Transverse colon (tissue), 4 donors: Measurements from ENCODE around the gene RPL19. TPM values are rescaled to one million over a fixed set of nuclear protein-coding genes. Genes with fewer than 3 reads are reported as not detected.

ENCODE experiments used
- DNase-seq: peaks from one replicate; pipeline ENCODE4 v3.0.0-alpha.2; 2019
- H3K27ac ChIP-seq, 4 donors: fragments of 200-600 bp; sonication (generic); 2 replicates each; pipeline ENCODE4 v1.5.1; 2016 to 2018; ENCODE audit warnings: inconsistent platforms in 4 of 4
- H3K27me3 ChIP-seq: fragments of 200-600 bp; sonication (generic); 2 replicates; pipeline ENCODE4 v1.5.1; 2017; ENCODE audit warnings: inconsistent platforms
- H3K36me3 ChIP-seq, 4 donors: fragments of 200-600 bp; sonication (generic); 2 replicates each; pipeline ENCODE4 v1.5.1; 2017 to 2019; ENCODE audit warnings: inconsistent platforms in 4 of 4
- H3K4me1 ChIP-seq, 4 donors: fragments of 200-600 bp; sonication (generic); 2 replicates each; pipeline ENCODE4 v1.5.1; 2017 to 2020; ENCODE audit warnings: inconsistent platforms in 4 of 4
- H3K4me3 ChIP-seq, 4 donors: fragments of 200-600 bp; sonication (generic); 1 replicate in 1 of 4; 2 replicates in 3 of 4; pipeline versions ENCODE4 v1.5.1 to v1.6.1; 2017 to 2019; ENCODE audit warnings: inconsistent platforms in 4 of 4
- H3K9me3 ChIP-seq, 2 donors: fragments of 200-600 bp; sonication (generic); 2 replicates each; pipeline ENCODE4 v1.5.1; 2017 to 2019; ENCODE audit warnings: inconsistent platforms in 2 of 2
- EP300 ChIP-seq: sonication (generic); formaldehyde crosslinking; IDR thresholded peaks from one replicate; pipeline ENCODE4 v1.6.1; 2017; ENCODE audit warnings: antibody characterized with exemption, low read depth
- POLR2A ChIP-seq: fragments of 450-650 bp; IDR thresholded peaks from one replicate; pipeline ENCODE4 v1.6.1; 2016; ENCODE audit warnings: antibody characterized with exemption, mild to moderate bottlenecking, moderate library complexity
- POLR2AphosphoS5 ChIP-seq, 3 donors: sonication (generic); formaldehyde crosslinking; IDR thresholded peaks; one replicate each; pipeline ENCODE4 v1.6.1; 2016; ENCODE audit warnings: antibody characterized with exemption in 3 of 3
- WGBS, 2 donors: methylation state at CpG; one replicate each; pipeline ENCODE4 v1.1.5; 2018; ENCODE audit warnings: low coverage in 1 of 2; 5-methylcytosine and 5-hydroxymethylcytosine counted together
- in situ Hi-C, 4 donors: fragments of 200-750 bp; cut with MboI; loops; one replicate each; pipeline versions ENCODE4 v1.15.0 to v1.15.1; 2017; ENCODE audit warnings: low sequenced_read_pairs in 3 of 4, low pct_ligation_motif_present in 1 of 4, low pct_unique_long_range_greater_than_20kb in 1 of 4
- intact Hi-C: fragments of 100-400 bp; cut with DNase I; formaldehyde crosslinking; loops from one replicate; pipeline ENCODE4 v1.15.1; 2023; ENCODE audit warnings: low total_unique reads
- total RNA-seq, 4 donors: library from RNA; depleted of rRNA; stranded (reverse); fragments of >200 nt; gene quantifications; one replicate each; pipeline ENCODE4 v1.1.0, GENCODE V29; 2016
- TF ChIP-seq, protein P1 (sequence below), 5 experiments: fragments of 200-600 bp in 3 of 5; fragments of 450-650 bp in 2 of 5; sonication (generic) in 3 of 5; IDR thresholded peaks; 1 replicate in 2 of 5; 2 replicates in 3 of 5; pipeline ENCODE4 v1.5.1; 2016 to 2017; ENCODE audit warnings: antibody characterized with exemption in 5 of 5, inconsistent platforms in 3 of 5, mild to moderate bottlenecking in 2 of 5, moderate library complexity in 1 of 5

The RPL19 gene
- total RNA-seq, 4 donors from 2014 or later, result 1,146 to 2,715 (median 2,002) TPM

DNA sequence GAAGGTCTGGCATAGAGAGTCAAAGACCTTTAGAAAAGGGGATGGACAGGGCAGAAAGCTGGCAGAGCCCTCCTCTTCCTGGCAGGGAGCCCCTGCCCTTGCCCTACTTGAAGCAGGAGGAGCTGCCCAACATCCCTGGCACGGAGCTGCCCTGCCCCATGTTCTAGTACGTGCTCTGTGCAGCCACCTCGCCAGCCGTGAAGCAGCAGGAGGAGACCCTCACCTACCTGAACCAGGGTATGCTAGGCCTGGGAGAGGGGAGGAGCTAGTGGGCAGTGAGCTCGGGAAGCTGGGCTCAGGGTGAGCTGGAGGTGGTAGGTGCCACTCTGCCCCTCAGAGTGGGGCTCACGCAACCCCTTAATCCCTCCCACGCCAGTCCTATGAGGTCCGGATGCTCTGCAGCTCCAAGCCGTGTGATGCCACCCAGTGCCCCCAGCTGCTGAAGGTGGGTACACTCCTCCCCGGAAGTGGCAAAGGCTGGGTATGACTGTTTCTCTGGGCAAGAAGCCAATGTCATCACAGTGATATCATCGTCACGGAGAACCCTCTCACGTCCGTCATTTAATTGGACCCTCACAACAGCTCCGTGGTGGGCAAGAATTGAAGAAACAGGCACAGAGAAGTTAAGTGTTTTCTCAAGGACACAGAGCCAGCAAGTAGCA is 38.4 kb downstream of the RPL19 start:
- intact Hi-C loops, result no loop called here
- Histone ChIP-seq H3K27me3 (peaks cover 10% of the 10 kb centered on the region), H3K27ac (no peak overlapping the region), H3K36me3 (no peaks in the 10 kb centered on the region), H3K4me1 (peaks cover 0 to 10% (median 0%) of the 10 kb centered on the region in 4 donors), H3K4me3 (no peak overlapping the region), H3K9me3 (no peaks in the 10 kb centered on the region)
- in situ Hi-C loops, result loop anchor here in 1 of 4 donors (10.0 kb wide), 1 partner anchor 64 kb away; no protein-coding TSS in a partner anchor
- peak; percentile 64 for DNase-seq
- TF ChIP-seq, protein P1, sequence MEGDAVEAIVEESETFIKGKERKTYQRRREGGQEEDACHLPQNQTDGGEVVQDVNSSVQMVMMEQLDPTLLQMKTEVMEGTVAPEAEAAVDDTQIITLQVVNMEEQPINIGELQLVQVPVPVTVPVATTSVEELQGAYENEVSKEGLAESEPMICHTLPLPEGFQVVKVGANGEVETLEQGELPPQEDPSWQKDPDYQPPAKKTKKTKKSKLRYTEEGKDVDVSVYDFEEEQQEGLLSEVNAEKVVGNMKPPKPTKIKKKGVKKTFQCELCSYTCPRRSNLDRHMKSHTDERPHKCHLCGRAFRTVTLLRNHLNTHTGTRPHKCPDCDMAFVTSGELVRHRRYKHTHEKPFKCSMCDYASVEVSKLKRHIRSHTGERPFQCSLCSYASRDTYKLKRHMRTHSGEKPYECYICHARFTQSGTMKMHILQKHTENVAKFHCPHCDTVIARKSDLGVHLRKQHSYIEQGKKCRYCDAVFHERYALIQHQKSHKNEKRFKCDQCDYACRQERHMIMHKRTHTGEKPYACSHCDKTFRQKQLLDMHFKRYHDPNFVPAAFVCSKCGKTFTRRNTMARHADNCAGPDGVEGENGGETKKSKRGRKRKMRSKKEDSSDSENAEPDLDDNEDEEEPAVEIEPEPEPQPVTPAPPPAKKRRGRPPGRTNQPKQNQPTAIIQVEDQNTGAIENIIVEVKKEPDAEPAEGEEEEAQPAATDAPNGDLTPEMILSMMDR (IDR thresholded peaks at IDR 0.05), result no peak
- TF ChIP-seq POLR2AphosphoS5 (IDR thresholded peaks at IDR 0.05), result peak in 1 of 3 donors; percentile 14
- 26% methylated on average over 15 of the region's 15 CpGs; no CpG with 5 or more reads in 1 of the 2 donors for WGBS, 2 donors

- TF ChIP-seq POLR2AphosphoS5 (IDR thresholded peaks at IDR 0.05), result no peak
- TF ChIP-seq EP300, result no peak
- TF ChIP-seq, protein P1 (IDR thresholded peaks at IDR 0.05), result peak; percentile 58 to 73 (median 60)
- no peak for TF ChIP-seq POLR2A
- in situ Hi-C loops, result loop anchor here in 1 of 4 donors (10.0 kb wide), 1 partner anchor 65 kb away; no protein-coding TSS in a partner anchor
- peak; percentile 81 for DNase-seq
- WGBS, 2 donors, result 22 to 73% methylated on average over 2 to 16 of the region's 16 CpGs
- intact Hi-C loops, result loop anchor here (5.0 kb wide), 1 partner anchor 32 kb away; no protein-coding TSS in a partner anchor
- Histone ChIP-seq H3K36me3 (no peaks in the 10 kb centered on the region), H3K27ac (no peak overlapping the region), H3K4me1 (peaks cover 0 to 14% (median 0%) of the 10 kb centered on the region in 4 donors), H3K27me3 (peaks cover 12% of the 10 kb centered on the region), H3K9me3 (no peaks in the 10 kb centered on the region), H3K4me3 (no peak overlapping the region)
These were observed 39.7 kb downstream of the RPL19 start for GRCh38 chr17:39239640-39240314.

GRCh38 chr17:39240631-39241030 is 40.5 kb downstream of the RPL19 start:
- Histone ChIP-seq H3K27ac (no peak overlapping the region), H3K4me1 (peaks cover 0 to 14% (median 0%) of the 10 kb centered on the region in 4 donors), H3K27me3 (peaks cover 9% of the 10 kb centered on the region), H3K36me3 (no peaks in the 10 kb centered on the region), H3K4me3 (no peak overlapping the region), H3K9me3 (no peaks in the 10 kb centered on the region)
- WGBS, 2 donors, result 40 to 82% methylated on average over 1 to 5 of the region's 5 CpGs
- no peak for TF ChIP-seq POLR2A
- no peak for TF ChIP-seq POLR2AphosphoS5 (IDR thresholded peaks at IDR 0.05)
- TF ChIP-seq, protein P1 (IDR thresholded peaks at IDR 0.05), result no peak
- no peak for TF ChIP-seq EP300
- intact Hi-C loops (loop anchor here (5.0 kb wide), 1 partner anchor 33 kb away; no protein-coding TSS in a partner anchor), in situ Hi-C loops (no loop called here)
- DNase-seq, result no peak

DNA sequence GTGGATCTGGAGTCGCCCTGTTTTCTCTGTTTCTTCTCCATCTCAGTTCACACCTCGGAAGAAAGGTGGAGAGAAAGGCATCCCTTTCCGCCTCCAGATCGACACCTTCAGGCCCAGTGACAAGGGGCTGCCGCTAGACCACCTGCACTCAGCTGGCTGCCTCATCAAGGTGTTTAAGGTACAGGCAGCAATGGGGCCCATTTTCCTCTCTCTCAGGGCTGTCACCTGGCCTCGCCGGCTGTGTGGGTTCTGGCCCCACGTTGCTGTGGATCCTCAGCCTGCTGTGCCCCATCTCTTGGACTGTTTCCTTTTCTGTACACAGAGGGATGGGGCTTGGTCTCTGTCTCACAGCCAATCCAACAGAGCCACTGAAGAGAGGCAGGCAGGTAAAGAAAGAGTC is 43.1 kb downstream of the RPL19 start:
- no peak overlapping the region for H3K4me3 ChIP-seq
- no peak overlapping the region for H3K27ac ChIP-seq
- in situ Hi-C loops, result no loop called here
- H3K27me3 ChIP-seq, result peaks cover 9% of the 10 kb centered on the region
- H3K9me3 ChIP-seq, result no peaks in the 10 kb centered on the region
- no peaks in the 10 kb centered on the region for H3K36me3 ChIP-seq
- intact Hi-C loops, result loop anchor here (5.0 kb wide), 1 partner anchor 36 kb away; no protein-coding TSS in a partner anchor
- WGBS, 2 donors, result 50 to 73% methylated on average over 1 to 8 of the region's 8 CpGs
- TF ChIP-seq POLR2AphosphoS5 (IDR thresholded peaks at IDR 0.05), result no peak
- TF ChIP-seq, protein P1 (IDR thresholded peaks at IDR 0.05), result no peak
- TF ChIP-seq POLR2A, result no peak
- TF ChIP-seq EP300, result no peak
- no peak for DNase-seq
- H3K4me1 ChIP-seq, result peaks cover 0 to 13% (median 0%) of the 10 kb centered on the region in 4 donors
